DMS53 (cell line): Measurements from ENCODE around the gene CA5A.
A peak's percentile ranks its signal among the peaks of the same experiment; 100 is the strongest.
"Not testable (repeated sequence)": the region's sequence is repeated elsewhere in the genome, so short reads cannot be mapped to it uniquely, and the experiment has no call there.

Experiments used
- DNase-seq: peaks from one replicate; lab custom pipeline; 2025; lab: John Stamatoyannopoulos, UW

Gene CA5A

DNA sequence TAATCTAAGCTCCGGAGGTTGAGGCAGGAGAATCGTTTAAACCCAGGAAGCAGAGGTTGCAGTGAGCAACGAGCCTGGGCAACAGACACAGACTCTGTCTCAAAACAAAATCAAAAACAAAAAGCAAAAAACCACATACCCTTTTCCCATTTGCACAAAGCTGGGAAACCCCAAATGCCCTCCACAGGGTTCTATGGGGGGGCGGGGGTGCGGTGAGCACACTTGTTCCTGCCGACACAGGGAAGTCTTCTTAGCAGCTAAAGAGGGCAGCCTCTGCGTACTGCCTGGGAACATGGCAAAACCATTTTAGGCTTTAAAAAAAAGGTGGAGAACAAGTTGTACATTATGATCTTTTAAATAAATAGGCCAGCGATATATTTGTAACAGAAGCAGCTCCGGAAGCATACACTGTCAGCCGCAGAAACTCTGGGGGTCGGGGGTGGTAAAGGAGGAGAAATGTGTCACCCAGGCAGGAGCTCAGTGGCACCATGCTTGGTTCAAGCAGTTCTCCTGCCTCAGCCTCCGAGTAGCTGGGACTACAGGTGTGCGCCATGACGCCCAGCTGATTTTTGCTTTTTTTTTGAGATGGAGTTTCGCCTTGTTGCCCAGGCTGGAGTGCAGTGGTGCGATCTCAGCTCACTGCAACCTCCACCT is 70.3 kb downstream of the CA5A start:
- DNase-seq, result not testable (repeated sequence)

DNA sequence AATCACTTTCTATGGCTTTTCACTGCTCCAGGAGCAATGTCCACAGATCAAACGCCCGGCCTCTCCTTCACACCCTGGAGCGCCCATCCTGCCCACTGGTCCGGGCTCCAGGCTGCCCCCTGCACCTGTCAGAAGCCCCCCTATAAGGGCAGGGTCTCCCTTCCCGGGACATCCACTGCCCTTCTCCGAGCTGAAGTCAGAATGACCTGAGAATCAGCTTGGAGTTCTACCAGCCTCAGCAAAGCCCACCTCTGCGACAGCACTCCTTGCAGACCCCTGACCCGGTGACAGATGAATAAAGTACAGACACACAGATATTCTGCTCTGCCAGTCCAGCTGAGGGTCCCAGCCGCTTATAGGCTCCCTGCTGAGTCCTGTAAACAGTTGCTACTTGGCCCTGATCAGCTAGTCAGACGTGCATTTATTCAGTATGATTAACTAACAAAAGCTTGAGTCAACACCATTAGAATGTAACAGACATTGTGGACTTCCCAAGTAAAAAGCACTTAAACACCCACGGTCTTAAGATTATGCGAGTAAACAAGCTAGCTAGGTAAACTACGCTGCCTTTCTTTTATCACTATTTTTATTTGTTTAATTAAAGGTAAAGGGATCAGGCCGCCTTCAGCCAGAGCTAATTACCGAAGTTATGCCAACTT is 71.9 kb downstream of the CA5A start:
- DNase-seq, result no peak

DNA sequence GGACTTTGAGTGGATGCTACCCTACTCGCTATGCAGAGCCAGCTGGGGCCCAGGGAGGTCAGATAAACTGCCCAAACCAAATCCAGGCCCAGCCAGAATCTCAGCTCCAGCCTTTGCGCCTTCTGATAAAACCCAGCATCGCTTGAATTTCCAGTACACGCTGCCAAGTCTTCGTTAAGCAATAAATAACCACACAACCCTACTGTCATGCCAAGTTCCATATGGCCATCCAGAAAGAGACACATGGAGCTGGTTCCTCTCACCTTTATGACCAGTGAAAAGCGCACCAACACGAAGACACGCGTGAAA is 73.0 kb downstream of the CA5A start:
- not testable (repeated sequence) for DNase-seq

DNA sequence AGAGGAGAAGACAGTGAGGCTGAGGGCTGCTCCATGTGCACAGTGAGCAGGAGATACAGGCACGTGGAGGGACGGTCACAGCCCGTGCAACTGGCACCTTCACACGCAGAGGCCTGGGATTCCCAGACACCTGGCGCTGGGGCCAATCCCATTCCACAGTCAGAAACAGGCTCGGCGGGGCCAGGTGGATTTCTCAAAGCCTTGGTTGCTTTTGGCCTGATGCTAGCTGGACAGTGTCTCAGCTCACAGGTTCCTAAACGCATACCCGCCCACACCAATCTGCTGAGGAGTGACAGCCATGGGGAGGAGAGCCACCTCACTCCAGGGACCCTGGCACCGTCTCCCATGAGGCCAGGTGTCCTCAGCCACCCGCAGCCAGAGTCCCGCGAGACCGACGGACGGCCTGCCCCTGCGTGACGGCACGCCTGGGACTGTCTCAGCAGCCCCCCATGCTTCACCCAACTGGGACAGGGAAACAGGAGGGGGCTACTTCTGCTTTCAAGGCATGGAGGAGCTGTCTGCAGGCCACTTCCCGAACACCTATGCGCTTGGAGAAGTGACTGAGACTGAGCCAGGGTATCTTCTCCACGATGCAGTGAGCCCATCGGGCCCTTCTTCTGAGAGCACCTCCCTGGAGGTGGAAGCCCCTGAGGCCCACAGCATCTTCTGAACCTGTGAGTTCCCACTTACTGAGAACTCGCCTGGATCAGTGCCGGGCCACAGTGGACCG is 73.6 kb downstream of the CA5A start:
- peak; percentile 69 for DNase-seq

DNA sequence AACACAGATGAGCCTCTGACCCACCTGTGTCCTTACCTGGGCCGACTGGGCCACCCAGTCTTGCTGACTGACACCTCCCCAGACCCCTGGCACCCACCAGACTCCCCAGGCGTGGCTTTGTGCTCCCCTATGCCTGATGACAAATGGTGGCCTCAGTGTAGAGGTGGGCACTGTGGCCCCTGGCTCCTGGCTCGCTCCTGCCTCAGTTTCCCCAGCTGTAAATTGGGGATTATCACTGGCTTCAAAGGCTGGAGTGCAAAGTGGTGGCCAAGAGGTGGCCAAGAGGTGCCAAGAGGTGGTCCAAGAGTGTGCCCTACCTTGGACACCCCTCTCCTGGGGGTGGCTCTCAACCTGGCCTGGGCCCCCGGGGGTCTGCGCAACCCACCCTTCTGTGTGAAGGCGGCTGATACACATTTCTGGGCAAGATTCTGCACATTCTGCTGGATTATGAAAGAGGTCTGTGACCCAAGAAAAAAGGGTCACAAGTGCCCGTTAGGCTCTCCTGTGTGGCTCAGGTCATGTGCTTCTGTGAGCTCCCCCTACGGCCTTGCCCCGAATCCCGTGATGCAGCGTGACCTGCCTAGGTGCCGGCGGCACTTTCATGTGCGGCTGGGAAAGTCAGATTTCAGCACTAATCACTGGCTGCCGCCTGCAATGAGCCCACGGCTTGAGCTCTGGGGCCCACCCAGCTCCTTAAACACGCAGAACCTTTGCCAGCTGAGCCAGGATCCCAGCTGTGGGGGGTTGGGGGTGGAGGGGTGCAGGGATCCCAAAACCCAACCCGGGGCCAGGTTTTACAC is 74.8 kb downstream of the CA5A start:
- DNase-seq, result not testable (repeated sequence)

DNA sequence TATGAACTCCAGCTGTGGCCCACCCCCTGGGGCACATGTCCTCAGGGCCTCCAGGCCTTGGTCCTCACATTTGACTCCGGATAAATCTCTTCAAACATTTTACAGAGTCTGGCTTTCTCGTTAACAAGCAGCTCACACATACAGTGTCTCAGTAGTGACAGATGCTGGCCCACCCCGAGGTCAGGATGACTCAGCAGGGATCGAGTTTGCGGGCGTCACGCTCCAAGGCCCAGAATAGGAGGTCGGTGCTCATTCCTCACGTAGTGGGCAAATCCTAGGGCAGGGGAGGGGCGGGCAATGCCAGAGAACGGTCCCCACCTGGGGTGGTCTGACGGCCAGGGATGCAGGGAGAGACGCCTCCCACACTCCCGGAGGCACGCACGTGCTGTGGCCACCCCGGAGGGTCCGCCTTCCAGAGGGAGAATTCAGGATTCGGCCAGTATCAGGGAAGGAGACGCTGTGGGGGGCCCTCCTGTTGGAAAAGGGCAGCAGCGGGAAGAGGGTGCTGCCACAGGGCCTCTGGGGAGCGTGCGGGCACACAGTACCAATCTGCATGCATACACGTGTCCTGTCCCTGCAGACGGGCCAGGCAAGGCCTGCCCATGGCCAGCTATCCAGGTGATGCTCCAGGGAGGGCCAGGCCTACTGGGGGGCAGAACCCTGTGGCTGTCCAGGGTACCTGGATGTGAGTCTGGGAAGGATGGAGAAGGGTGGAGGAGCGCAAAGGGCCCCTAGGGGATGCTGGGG is 75.6 kb downstream of the CA5A start:
- DNase-seq, result peak; percentile 72

DNA sequence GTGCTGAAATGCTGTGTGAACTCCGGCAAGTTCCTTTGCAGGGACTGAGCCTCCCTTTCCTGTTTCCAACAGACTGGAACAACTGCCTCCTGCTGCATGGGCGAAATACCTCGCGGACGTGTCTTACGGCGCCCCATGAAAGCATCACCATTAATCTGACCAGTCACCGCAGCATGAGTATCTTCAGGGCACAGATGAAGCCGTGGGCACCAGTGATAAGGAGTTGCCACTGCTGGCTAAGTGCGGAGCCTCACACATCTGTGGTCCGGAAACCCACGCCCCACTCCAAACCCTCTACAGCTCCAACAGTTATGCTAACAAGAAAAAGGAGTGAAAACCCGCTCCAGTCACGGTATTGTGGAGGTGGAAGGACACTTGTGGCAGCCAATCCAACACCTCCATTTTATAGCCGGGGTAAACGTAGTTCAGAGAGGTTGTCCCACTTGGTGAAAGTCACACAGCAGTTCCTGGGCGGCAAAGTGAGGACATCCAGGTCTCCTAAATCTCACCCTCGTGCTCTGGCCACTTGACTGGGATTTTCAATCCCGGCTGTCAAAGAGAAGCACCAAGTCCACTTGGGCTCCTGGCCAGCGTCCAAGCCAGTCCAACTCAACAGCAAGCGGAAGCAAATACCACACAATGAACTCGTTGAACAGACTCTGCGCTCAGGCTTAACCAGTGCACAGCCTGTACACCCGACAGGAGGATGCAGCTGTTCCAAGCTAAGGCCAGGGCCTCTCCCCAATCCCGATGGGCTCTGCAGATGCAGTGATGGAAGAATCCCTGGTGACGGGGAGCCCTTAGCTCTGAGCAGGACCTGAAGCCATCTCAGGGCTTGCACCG is 78.0 kb downstream of the CA5A start:
- DNase-seq, result peak; percentile 58

DNA sequence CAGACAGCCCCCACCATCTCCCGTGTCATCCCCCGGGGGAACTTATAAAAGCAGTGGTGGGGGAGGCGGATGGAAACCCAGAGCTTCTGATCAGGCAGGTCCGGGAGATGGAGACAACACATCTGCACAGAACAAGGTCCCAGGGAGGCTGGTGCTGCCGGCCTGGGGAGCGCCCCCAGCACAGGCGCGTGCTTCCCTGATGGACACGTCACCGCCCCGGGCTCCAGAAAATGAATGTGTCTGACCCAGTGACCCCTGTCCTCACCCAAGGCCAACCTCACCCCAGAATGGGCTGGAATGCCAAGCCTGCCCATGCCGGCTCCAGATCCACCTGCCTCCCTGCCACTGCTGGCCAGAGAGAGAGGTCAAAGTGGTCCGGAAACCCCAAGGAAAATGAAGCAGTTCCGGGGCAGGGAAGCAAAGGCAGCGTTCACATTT is 79.5 kb downstream of the CA5A start:
- no peak for DNase-seq

DNA sequence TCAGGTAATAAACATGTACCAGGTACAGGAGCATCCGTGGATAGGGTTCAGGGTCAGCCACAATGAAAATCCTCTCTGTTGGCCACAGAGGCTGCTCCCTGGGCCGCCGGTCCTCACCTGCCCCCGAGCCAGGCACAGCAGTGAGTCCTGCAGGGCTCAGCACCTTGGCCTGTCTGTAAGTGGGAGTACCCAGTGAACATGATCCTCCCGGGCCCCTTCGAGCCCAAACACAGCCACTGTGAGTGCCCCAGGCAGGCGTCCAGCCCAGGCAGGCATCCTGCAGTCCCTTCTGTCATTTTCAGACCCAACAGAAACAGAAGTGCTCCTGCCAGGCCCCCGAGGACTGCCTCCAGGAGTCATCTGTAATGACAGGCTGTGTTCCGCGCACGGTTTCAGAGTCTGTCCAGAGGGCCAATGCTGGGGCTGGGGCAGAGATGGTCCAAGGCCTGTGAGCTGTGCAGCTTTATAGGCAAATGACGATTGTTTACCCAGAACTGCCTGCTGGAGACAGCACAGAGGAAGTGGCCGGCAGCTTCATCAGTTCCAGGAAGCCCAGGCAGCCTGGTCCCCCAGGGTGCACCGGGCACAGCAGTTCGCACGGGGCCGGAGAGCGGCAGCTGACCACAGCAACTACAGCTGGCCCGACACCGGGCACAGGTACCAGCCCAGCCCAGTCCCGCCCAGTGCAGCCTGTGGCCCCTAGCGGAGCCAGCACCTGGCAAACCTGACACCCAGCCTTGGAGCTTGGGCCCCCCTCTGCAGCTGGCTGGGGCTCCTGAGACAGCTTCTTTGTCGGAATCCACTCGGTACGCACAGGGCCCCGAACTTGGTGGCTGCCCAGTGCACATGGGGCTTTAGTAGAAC is 80.2 kb downstream of the CA5A start:
- peak; percentile 74 for DNase-seq

DNA sequence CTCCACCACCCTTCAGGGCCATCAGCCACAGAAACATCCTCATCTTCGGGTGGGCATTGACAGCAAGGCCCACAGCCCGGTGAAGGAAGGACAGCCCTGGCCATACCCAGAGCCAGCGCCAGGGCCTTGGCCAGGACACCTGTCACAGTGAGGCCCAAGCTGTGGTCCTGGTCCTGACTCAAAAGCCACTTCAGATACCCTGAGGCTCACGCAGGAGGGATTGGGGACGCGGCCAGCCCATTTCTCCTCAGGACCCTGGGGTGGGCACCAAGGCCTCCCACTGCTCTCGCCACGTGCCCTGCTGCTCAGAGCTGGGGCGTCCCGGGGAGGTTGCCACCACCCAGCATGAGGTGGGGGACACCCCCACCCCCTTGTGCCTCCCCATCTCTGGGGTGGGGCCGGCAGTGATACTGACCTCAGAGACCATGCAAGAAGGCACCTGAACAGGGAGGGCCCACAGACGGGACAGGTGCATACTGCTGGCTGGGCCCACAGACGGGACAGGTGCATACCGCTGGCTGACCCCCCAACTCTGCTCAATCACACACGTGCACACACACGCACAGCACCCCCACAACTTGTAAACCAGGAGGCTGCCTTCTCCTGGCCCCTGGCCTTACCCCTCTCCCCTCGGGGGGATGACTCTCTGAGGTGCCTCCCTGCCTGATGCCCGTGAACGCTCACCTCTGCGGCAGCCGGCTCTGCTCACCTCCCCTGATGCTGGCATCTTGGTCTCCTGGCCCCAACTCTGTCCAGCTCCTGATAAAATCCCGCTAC is 81.2 kb downstream of the CA5A start:
- no peak for DNase-seq

DNA sequence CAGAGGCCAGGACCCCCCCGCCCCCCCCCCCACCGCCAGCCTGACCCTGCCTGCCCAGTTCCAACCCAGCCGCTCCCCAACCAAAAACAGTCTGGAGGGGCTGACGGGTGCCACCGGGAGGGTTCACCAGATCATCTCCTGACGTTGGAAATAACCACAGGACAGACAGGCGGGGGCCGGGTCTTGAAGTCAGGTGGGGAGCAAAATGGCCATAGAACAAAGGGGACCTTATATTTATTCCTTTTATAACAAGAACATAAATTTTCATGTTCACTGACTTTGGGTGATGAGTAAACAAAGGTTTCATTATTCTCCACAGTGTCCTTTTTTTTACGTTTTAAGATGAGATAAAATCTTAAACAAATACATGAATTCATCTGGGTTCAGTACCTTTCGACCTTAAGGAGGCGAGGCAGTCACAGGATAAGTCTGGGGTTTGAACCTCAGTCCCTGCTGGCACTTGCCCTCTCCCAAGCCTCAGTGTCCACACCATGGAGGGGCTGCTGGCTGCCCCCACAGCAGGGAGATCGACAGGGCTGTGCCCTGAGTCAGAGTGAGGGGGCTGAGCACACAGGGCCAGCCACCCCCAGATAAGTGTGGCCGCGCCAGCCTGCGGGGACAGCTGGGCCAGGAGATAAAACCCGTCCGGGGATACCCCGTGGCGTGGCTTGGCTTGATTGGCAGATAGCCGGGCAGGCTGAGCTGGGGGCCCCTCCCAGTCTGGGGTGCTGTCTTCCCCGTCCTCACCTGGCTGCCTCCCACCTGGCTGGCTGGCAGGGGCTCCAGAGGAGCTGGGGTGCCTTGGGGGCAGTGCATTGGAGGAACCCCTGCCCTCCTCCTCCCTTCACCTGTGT is 82.0 kb downstream of the CA5A start:
- peak; percentile 52 for DNase-seq

DNA sequence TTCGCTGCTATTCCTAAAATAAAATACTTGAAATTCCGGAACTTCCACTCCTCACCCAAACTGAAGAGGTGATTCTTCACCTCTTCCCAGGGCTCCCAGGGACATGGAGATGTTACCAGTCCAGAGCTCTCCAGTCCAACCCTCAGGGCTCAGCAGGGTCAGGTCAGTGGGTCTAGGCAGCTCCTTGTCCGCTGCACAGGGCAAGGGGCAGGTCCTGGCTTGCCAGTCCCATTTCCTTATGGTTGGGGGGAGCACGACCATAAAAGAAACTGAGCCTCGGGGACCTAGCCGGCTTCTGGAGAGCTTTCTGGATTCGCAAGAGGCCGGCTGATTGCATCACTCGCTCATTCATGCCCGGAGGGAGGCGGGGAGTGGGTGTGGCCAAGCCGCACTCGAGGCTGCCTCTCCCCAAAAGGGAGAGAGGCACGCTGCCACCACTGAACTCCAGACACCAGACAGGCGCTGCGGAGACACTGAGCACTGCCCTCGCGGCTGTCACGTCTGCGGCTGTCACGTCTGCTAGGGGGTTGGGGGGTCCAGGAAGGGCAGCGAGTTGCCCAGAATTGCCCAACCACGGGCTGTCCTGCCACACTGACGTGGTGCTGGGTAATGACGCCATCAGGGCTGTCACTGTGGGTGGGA is 82.8 kb downstream of the CA5A start:
- DNase-seq, result peak; percentile 89

DNA sequence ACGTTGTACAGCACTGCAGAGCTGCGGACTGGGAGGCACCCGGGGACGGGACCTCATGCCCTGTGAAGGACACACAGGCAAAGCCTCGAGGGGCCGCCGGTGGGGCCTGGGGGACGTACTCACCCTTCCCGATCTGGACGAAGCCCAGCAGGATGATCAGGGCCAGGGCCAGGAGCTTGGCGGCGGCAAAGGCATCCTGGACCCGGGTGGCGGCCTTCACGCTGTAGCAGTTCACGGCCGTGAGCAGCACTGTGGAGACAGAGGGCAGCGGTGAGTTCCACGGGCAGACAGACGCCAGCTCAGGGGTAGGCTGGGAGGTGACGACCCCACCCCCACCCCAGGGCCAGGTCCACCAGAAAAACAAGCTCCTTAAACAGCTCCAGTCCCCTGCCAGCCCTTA is 84.7 kb downstream of the CA5A start:
- DNase-seq, result no peak

DNA sequence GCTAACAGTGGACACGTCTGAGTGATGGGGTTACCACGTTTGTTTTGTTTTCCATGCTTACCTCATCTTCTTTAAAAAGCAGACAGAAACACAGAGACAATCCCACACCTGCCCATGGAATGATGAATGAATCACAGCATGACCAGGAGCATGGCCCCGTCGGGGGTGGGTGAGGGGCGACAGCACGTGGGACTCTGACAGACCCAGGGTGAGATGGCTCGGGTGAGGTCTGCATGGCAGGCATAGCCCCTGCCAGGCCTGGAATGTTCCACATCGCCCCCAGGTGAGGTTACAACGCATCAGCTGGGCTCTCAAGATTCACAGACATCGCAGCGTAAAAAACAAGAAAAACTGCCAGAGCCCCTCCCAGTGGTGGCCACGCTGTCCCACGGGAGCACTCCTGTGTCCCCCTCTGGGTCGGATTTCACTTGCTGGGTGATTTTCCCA is 85.2 kb downstream of the CA5A start:
- peak; percentile 60 for DNase-seq

DNA sequence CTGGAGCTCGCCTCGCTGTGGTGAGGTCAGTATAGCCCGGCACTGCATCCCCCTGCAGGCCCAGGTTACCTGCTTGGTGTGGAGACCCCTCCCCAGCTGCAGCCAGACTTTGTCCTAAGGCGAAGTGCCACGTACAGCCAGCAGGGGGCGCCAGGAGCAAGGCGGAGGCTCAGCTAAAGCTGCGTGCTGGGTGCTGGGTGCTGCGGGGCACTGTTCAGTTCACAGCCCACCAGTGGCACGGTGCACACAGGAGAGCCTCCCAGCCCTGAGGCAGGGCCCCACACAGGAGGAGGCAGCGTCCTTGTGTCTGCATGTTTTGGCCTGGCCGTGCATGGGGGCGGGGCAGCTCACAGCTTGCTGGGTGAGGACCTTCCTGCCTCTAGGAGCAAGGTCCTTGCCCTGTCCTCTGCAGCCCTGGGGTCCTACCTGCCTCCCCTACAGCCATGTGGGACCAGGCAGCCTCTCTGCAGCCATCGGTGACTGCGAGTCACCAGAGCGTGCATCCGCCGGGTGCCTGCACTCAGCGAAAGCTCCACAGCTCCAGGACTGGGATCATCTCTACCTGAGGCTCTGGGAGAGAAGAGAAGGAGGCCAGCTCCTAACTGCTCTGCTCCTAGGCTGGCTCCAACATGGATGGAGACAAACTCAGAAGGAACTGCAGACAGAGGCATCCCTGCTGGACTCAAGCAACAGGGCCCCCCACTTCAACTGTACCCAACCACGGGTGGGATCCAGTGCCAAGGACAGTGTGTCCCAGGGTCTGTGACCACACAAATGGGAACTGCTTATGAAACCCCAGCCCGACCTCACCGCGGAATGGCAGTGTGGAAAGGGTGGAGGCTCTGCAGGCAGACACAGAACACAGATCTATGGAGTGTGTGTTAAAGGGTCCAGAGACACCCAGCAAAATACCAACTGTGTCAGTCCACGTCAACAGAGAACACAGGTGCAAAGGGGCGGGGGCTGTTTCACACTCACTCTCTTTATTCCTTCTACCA is 86.0 kb downstream of the CA5A start:
- peak; percentile 75 for DNase-seq

DNA sequence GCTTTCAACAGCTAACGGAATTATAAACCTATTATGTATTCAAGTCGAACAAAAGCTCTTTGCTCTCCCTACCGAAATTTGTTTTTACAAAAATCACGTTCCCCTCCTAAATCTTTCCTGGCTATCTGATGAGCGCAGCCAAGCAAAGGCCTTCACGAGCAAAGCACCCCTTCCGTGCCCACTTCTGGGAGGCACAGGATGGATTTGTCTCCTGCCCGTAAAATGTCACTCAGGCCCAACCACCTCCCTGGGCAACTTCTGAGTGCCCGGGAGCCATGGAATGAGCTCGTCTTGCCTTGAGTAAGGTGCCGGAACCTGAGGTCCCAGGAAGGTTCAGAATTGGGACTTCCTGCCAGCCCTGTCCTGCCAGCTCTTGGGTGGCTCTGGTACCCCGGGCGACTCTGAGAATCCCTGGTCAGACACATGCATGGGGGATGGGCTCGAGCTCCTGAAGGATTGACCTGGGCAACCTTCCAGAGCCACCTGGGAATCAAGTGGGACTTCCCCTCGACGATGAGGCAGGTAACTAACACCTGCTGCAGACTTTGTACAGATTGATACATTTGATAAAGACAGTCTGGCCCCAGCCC is 86.8 kb downstream of the CA5A start:
- DNase-seq, result peak; percentile 60
